HG03575 (cell line): ENCODE data around the gene HTT-AS.
"Not testable (repeated sequence)": the region's sequence is repeated elsewhere in the genome, so short reads cannot be mapped to it uniquely, and the experiment has no call there.

Source experiments
- ATAC-seq: cut with Tn5 transposase; IDR thresholded peaks from one replicate; pipeline ENCODE4 v1.9.1; 2021; ENCODE audit not compliant: unreplicated experiment, insufficient number of reproducible peaks, low FRiP score; ENCODE audit errors: extremely low read depth

Gene HTT-AS

DNA sequence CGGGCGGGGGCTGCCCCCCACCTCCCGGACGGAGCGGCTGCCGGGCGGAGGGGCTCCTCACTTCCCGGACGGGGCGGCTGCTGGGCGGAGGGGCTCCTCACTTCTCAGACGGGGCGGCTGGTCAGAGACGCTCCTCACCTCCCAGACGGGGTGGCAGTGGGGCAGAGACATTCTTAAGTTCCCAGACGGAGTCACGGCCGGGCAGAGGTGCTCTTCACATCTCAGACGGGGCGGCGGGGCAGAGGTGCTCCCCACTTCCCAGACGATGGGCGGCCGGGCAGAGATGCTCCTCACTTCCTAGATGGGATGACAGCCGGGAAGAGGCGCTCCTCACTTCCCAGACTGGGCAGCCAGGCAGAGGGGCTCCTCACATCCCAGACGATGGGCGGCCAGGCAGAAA is 20.4 kb upstream of the HTT-AS start:
- ATAC-seq, result not testable (repeated sequence)

DNA sequence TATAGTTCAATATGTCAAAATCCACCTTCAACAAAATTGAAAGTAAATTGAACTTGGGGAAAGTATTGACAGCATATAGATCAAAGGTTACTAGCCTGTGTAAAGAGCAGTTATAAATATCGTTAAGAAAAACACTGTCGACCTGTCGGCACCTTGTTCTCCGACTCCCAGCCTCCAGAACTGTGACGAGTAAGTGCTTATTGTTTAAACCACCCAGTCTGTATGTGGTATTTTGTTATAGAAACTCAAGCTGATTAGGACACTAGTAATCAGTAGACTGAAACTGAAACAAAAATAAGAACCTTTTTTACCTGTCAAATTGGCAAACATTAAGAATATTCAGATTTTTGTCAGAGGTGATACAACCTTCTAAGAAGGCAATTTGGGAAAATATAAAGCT is 17.1 kb upstream of the HTT-AS start:
- ATAC-seq, result no peak

- no peak for ATAC-seq
Measured at GRCh38 chr4:3087115-3087797, 12.9 kb upstream of the HTT-AS start.

DNA sequence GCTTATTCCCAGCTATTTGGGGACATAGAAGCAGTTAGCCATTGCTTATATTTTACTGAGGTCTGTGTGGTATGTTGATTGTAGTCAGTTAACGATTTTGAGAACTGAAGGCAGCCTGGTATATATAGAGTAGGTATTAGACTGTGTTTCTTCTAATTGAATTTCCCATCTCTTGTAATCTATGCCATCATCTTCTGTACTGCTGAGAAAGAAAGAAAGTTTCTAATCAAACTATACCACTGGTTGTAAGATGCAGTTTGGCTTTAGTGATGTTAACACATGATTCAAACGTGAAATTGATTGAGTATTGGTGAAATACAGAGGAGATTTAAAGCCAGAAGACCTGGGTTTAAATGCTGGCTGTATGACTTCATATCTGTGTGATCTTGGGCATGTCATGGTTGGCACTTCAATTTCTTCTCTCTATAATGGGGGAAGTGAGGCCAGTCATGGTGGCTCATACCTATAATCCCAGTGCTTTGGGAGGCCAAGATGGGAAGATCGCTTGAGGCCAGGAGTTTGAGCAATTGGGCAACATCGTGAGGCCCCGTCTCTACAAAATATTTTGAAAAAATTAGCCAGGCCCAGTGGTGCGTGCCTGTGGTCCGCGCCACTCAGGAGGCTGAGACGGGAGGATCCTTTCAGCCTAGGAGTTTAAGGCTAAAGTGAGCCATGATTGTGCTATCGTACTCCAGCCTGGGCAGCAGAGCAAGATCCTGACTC is 11.8 kb upstream of the HTT-AS start:
- ATAC-seq, result no peak

- no peak for ATAC-seq
Measured at GRCh38 chr4:3083732-3084131, 9.4 kb upstream of the HTT-AS start.

DNA sequence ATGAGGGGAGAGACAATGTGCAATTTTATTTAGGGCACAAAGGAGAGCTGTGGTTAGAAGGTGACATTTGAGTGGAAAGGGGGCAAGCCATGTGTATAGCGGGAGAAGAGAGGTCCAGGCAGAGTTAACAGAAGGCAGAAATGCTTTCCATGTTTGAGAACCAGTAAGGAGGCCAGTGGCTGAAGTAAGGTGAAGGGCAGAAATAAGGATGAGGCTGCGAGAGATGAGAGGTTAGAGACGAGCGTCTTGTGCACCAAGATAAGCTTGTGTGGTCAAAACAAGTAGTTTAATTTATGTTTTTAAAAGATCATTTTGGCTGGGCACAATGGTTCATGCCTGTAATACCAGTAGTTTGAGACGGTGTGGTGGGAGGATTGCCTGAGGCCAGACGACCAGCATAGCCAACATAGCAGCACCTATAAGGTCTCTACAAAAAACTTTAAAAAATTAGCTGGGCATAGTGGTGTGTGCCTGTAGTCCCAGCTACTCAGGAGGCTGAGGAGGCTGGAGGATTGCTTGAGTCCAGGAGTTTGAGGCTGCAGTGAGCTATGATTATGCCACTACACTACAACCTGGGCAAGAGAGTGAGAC is 8.7 kb upstream of the HTT-AS start:
- ATAC-seq, result no peak

- no peak for ATAC-seq
Measured at GRCh38 chr4:3079694-3080123, 5.4 kb upstream of the HTT-AS start.

GRCh38 chr4:3077796-3078195 is 3.5 kb upstream of the HTT-AS start:
- no peak for ATAC-seq

DNA sequence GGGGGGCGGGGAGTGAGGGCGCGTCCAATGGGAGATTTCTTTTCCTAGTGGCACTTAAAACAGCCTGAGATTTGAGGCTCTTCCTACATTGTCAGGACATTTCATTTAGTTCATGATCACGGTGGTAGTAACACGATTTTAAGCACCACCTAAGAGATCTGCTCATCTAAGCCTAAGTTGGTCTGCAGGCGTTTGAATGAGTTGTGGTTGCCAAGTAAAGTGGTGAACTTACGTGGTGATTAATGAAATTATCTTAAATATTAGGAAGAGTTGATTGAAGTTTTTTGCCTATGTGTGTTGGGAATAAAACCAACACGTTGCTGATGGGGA is 1.3 kb upstream of the HTT-AS start:
- ATAC-seq, result no peak

DNA sequence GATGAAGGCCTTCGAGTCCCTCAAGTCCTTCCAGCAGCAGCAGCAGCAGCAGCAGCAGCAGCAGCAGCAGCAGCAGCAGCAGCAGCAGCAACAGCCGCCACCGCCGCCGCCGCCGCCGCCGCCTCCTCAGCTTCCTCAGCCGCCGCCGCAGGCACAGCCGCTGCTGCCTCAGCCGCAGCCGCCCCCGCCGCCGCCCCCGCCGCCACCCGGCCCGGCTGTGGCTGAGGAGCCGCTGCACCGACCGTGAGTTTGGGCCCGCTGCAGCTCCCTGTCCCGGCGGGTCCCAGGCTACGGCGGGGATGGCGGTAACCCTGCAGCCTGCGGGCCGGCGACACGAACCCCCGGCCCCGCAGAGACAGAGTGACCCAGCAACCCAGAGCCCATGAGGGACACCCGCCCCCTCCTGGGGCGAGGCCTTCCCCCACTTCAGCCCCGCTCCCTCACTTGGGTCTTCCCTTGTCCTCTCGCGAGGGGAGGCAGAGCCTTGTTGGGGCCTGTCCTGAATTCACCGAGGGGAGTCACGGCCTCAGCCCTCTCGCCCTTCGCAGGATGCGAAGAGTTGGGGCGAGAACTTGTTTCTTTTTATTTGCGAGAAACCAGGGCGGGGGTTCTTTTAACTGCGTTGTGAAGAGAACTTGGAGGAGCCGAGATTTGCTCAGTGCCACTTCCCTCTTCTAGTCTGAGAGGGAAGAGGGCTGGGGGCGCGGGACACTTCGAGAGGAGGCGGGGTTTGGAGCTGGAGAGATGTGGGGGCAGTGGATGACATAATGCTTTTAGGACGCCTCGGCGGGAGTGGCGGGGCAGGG is 711 bp upstream of the HTT-AS start:
- ATAC-seq, result no peak

GRCh38 chr4:3073158-3074077 is 920 bp downstream of the HTT-AS start:
- ATAC-seq, result no peak

DNA sequence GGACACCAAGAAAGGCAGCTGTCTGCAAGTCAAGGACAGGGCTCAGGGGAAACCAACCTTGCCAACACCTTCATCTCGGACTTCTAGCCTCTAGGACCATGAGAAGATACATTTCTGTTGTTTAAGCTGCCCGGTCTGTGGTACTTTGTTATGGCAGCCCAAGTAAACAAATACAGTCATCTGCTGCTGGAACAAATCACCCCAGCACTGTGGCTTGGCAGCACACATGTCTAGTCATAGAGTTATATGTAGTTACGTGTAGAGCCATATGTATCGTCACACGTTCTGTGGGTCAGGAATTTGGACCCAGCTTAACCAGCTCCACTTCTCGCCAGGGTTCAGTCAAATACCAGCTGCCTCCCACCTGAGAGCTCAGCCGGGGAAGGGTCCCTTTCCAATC is 2.5 kb downstream of the HTT-AS start:
- no peak for ATAC-seq

GRCh38 chr4:3070709-3071500 is 3.4 kb downstream of the HTT-AS start:
- no peak for ATAC-seq

DNA sequence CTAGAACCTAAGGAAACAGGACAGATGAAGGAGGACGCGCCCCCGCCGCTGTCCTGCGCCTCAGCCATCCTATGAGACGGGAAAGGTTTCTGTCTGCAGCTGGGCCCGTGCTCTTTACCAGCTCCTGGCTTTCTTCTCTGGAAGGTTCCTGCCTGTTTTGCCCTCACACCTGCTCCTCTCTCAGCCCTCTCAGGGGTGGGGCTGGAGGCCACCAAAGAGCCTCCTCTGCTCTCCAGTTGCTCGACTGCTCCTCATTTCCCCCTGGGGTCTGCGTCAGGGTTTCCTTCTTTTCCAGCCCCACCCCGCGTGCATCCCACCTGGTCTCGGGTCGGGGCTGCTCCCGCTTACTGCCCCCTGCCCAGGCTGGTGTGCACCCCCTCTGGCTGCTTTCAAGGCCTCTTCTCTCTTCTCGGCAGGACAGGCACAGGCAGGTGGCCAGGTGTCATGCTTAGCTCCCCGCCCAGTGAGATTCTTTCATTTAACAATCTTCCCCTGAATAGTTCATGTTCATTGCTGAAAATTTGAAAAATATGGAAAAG is 4.6 kb downstream of the HTT-AS start:
- ATAC-seq, result no peak

- no peak for ATAC-seq
Measured at GRCh38 chr4:3067473-3068001, 6.8 kb downstream of the HTT-AS start.

GRCh38 chr4:3066836-3067400 is 7.4 kb downstream of the HTT-AS start:
- ATAC-seq, result no peak

DNA sequence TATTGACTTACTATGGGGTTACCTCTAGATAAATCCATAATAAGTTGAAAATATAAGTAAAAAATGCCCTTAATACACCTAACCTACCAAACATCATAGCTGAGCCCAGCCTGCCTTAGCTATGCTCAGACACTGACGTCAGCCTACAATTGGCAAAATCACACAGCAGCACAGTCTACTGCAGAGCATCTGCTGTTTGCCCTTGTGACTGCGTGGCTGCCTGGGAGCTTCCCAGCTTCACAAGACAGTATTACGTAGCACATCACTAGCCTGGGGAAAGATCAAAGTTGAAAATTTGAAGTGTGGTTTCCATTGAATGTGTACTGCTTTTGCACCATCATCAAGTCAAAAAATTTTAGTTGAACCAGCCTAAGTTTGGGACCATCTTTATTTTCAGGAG is 8.8 kb downstream of the HTT-AS start:
- no peak for ATAC-seq
